Prostate gland (tissue), 2 donors: ENCODE data around the gene DMD. TPM values are rescaled to one million over a fixed set of nuclear protein-coding genes. Genes with fewer than 3 reads are reported as not detected.

ENCODE experiments used
- DNase-seq: peaks from one replicate; pipeline ENCODE4 v3.0.0-alpha.2; 2019; ENCODE audit warnings: low spot score
- H3K27ac ChIP-seq, 2 donors: fragments of 200-600 bp; sonication (generic); 2 replicates each; pipeline ENCODE4 v1.5.1; 2017 to 2019
- H3K27me3 ChIP-seq: fragments of 200-600 bp; sonication (generic); replicated peaks from 2 replicates; pipeline ENCODE4 v1.5.1; 2019; ENCODE audit not compliant: insufficient read depth
- H3K36me3 ChIP-seq, 2 donors: fragments of 200-600 bp; sonication (generic); 1 replicate in 1 of 2; 2 replicates in 1 of 2; pipeline versions ENCODE4 v1.5.1 to v1.8.1; 2017 to 2019
- H3K4me1 ChIP-seq: fragments of 200-600 bp; sonication (generic); replicated peaks from 2 replicates; pipeline ENCODE4 v1.5.1; 2019
- H3K4me3 ChIP-seq, 2 donors: fragments of 200-600 bp; sonication (generic); 2 replicates each; pipeline ENCODE4 v1.5.1; 2017 to 2019
- H3K9me3 ChIP-seq: fragments of 200-600 bp; sonication (generic); 2 replicates; pipeline ENCODE4 v1.5.1; 2017
- POLR2A ChIP-seq: fragments of 450-650 bp; IDR thresholded peaks from one replicate; pipeline ENCODE4 v1.6.1; 2016; ENCODE audit warnings: antibody characterized with exemption, mild to moderate bottlenecking
- POLR2AphosphoS5 ChIP-seq: sonication (generic); formaldehyde crosslinking; IDR thresholded peaks from one replicate; pipeline ENCODE4 v1.6.1; 2017; ENCODE audit warnings: antibody characterized with exemption
- WGBS: methylation state at CpG from one replicate; pipeline ENCODE4 v1.1.5; 2018; 5-methylcytosine and 5-hydroxymethylcytosine counted together
- intact Hi-C: fragments of 100-400 bp; cut with DNase I; formaldehyde crosslinking; loops from one replicate; pipeline ENCODE4 v1.14.2; 2022
- total RNA-seq, 2 donors: library from RNA; depleted of rRNA; stranded (reverse); fragments of >200 nt; gene quantifications; one replicate each; pipeline ENCODE4 v1.1.0, GENCODE V29; 2016
- TF ChIP-seq, protein P1 (sequence below), 4 experiments: fragments of 200-600 bp in 2 of 4; fragments of 450-650 bp in 2 of 4; sonication (generic) in 2 of 4; IDR thresholded peaks; 1 replicate in 3 of 4; 2 replicates in 1 of 4; pipeline ENCODE4 v1.5.1; 2016 to 2019; ENCODE audit warnings: antibody characterized with exemption in 4 of 4, mild to moderate bottlenecking in 2 of 4, moderate library complexity in 2 of 4

The DMD gene
- total RNA-seq, 2 donors from 2014 or later = 17.6 to 34.8 TPM

DNA sequence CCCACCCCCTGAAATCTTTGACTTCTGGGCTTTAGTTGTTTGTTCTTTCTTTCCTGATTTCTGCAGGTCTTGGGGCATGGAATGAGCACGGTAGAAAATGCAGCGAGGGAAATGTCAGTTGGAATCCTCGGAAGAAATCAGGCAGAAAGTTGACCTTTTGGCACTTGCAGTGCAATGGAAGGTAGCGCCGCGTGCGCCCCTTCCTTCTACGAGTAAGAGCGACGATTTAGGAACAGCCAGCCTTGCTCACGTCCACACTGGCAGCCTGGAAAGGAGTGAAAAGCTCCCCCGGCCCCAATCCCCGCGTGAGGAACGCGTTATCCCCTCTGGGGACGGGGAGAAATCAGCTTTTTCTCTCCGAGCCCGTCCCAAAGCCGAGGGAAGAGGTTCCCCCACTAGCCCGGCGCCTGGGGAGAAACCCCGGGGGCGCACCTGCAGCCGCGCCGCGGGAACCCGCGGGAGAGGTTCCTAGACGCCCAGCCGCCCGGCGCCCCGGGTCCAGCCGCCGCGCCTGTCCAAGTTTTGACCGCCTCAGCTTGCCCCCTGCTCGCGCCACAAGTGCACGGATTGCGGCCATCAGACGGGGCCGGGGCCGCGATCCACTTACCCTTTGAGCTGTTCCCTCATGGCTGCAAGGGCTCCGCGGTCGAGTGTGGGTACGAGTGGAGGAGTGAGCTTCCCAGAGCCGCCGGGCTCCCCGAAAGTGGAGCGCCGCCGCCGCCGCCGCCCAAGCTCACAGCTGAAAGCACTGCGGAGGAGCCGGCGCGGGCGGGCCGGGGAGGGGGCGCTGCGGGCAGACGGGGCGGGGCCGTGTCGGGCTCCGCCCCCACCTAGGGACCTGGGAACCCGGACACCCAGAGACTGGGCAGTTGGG is 1944.9 kb downstream of the DMD start:
- Histone ChIP-seq H3K27ac (peak overlapping the region; percentile 56 to 58), H3K4me1 (no peaks in the 10 kb centered on the region), H3K9me3 (no peaks in the 10 kb centered on the region), H3K27me3 (no peaks in the 10 kb centered on the region), H3K36me3 (no peaks in the 10 kb centered on the region), H3K4me3 (peak overlapping the region; percentile 45 to 48)
- WGBS = 0% methylated on average over 38 of the region's 74 CpGs
- DNase-seq = peak; percentile 44
- TF ChIP-seq POLR2A (peak; percentile 51), POLR2AphosphoS5 (peak; percentile 9)
- TF ChIP-seq, protein P1, sequence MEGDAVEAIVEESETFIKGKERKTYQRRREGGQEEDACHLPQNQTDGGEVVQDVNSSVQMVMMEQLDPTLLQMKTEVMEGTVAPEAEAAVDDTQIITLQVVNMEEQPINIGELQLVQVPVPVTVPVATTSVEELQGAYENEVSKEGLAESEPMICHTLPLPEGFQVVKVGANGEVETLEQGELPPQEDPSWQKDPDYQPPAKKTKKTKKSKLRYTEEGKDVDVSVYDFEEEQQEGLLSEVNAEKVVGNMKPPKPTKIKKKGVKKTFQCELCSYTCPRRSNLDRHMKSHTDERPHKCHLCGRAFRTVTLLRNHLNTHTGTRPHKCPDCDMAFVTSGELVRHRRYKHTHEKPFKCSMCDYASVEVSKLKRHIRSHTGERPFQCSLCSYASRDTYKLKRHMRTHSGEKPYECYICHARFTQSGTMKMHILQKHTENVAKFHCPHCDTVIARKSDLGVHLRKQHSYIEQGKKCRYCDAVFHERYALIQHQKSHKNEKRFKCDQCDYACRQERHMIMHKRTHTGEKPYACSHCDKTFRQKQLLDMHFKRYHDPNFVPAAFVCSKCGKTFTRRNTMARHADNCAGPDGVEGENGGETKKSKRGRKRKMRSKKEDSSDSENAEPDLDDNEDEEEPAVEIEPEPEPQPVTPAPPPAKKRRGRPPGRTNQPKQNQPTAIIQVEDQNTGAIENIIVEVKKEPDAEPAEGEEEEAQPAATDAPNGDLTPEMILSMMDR (IDR thresholded peaks at IDR 0.05) = no peak
- intact Hi-C loops = no loop called here

DNA sequence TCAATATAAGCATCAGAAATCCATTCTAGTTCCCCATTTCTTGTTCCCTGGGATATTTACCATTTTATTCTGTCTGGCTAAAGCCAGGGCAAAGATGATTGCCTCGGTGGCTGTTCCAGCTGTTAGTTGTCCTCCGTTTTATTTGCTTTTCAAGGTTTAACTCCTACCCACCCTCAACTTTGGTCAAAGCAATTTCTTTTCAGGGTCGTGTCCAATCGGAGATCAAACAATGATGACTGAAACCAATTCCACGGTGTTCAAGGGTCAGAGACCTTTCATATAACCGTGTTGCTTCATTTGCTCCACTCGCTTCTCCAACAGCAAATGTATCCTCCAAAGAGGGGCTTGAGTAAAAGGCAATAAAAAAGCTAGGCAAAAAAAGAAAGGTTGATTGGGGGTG is 1946.0 kb downstream of the DMD start:
- 11% methylated on average over 7 of the region's 7 CpGs for WGBS
- DNase-seq = no peak
- Histone ChIP-seq H3K27ac (no peak overlapping the region), H3K4me1 (no peaks in the 10 kb centered on the region), H3K4me3 (peak overlapping the region; percentile 10 to 13), H3K27me3 (no peaks in the 10 kb centered on the region), H3K9me3 (no peaks in the 10 kb centered on the region), H3K36me3 (no peaks in the 10 kb centered on the region)
- TF ChIP-seq, protein P1 (IDR thresholded peaks at IDR 0.05) = no peak
- TF ChIP-seq POLR2AphosphoS5 = no peak
- no peak for TF ChIP-seq POLR2A
- intact Hi-C loops = no loop called here

DNA sequence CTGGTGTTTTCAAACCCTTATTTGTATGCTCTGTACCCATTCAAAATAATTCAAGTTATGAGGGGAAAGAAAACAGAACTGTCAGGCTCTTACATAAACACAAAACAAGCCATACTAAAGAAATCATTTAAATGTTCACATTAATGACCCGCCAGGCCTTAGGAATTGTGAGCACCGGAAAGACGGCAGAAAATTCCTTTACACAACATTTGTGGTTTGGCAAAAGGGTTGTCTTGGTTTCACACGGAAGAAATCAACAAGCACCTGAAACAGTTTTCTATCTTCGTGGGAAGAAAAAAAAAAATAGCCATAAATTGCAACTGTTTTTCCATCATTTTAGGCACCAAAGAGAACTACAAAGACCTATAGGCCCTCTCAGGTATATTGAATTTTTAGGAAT is 1951.0 kb downstream of the DMD start:
- Histone ChIP-seq H3K27me3 (no peaks in the 10 kb centered on the region), H3K27ac (no peak overlapping the region), H3K9me3 (no peaks in the 10 kb centered on the region), H3K4me1 (no peaks in the 10 kb centered on the region), H3K4me3 (no peak overlapping the region), H3K36me3 (no peaks in the 10 kb centered on the region)
- DNase-seq = no peak
- TF ChIP-seq POLR2A (no peak), POLR2AphosphoS5 (no peak)
- TF ChIP-seq, protein P1 (IDR thresholded peaks at IDR 0.05) = no peak
- intact Hi-C loops = no loop called here
- 73% methylated on average over 5 of the region's 5 CpGs for WGBS

DNA sequence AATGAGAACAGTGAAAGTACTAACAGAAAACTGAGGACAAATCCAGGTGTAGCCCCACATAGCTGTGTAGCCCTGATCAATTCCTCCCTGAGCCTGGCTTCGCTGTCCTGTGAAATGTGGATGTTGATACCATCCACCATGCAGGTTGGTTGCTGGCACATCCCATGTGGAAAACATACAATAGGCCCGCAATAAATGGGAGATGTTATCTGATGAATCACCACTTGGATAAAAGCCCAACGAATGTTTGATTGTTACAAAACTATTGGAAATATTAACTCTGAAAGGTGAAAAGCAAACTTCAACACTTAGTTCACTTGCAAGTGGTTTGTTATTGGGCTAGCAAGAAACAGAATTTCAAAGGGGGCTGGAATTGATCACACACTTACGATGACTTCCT is 1953.2 kb downstream of the DMD start:
- Histone ChIP-seq H3K27ac (no peak overlapping the region), H3K4me3 (no peak overlapping the region), H3K4me1 (no peaks in the 10 kb centered on the region), H3K27me3 (no peaks in the 10 kb centered on the region), H3K9me3 (no peaks in the 10 kb centered on the region), H3K36me3 (no peaks in the 10 kb centered on the region)
- WGBS = 55% methylated on average over 4 of the region's 4 CpGs
- intact Hi-C loops = no loop called here
- TF ChIP-seq POLR2AphosphoS5 = no peak
- DNase-seq = no peak

DNA sequence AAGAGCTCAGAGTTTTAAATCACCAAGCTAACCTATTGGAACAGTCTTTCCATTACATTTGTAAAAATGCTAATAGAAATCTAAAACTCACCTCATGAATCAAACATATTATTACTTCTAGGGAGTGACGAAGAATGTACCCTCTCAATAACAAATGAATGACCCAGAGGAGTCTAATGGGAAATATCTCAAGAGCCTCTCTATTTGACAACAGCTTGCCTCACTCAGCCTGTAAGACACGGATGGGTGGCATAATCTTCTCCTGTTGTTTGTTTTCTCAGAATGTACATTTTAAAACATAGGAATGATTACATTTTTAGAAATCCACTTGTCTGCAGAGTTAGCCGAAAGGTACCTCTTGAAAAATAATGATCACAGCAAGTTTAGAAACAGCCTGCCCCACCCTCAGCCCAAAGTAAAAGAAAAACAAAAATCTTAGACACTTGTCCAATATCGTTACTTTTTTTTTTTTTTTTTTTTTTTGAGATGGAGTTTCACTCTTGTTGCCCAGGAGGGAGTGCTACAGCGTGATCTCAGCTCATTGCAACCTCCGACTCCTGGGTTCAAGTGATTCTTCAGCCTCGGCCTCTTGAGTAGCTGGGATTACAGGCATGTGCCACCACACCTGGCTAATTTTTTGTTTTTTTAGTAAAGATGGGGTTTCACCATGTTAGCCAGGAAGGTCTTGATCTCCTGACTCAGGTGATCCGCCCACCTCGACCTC is 1955.9 kb downstream of the DMD start:
- H3K4me1 ChIP-seq = no peaks in the 10 kb centered on the region
- no peak for DNase-seq
- H3K9me3 ChIP-seq = no peaks in the 10 kb centered on the region
- no peak overlapping the region for H3K27ac ChIP-seq
- no peak overlapping the region for H3K4me3 ChIP-seq
- intact Hi-C loops = no loop called here
- no peaks in the 10 kb centered on the region for H3K36me3 ChIP-seq
- WGBS = 89% methylated on average over 9 of the region's 9 CpGs
- TF ChIP-seq POLR2AphosphoS5 = no peak
- no peaks in the 10 kb centered on the region for H3K27me3 ChIP-seq
